CD14-positive monocyte (primary cell): ENCODE measurements around the gene TACC2. TPM values are rescaled to one million over a fixed set of nuclear protein-coding genes. Genes with fewer than 3 reads are reported as not detected.

Source experiments
- DNase-seq, 3 donors: peaks; one replicate each; pipeline ENCODE4 v3.0.0-alpha.2; 2011 to 2022
- H2AFZ ChIP-seq: 2 replicates; pipeline ENCODE4 v1.6.0; 2012; ENCODE audit warnings: mild to moderate bottlenecking, low read depth, low read length, inconsistent platforms; ENCODE audit not compliant: insufficient read depth, poor library complexity, severe bottlenecking
- H3K27ac ChIP-seq, 2 donors: 1 replicate in 1 of 2; 2 replicates in 1 of 2; pipeline ENCODE4 v1.5.1; 2012 to 2013; ENCODE audit warnings: low read length in 2 of 2, control low read depth in 1 of 2, inconsistent platforms in 1 of 2, low read depth in 1 of 2, mild to moderate bottlenecking in 1 of 2
- H3K27me3 ChIP-seq, 2 donors: one replicate each; pipeline versions ENCODE4 v1.6.0 to v1.6.1; 2011 to 2013; ENCODE audit warnings: low read length in 2 of 2; ENCODE audit not compliant: control insufficient read depth in 2 of 2, insufficient read depth in 2 of 2
- H3K36me3 ChIP-seq, 2 donors: replicated peaks in 1 of 2; 1 replicate in 1 of 2; 2 replicates in 1 of 2; pipeline versions ENCODE4 v1.5.1 to v1.6.1; 2012 to 2013; ENCODE audit warnings: low read length in 2 of 2, control low read depth in 1 of 2, inconsistent platforms in 1 of 2, mild to moderate bottlenecking in 1 of 2; ENCODE audit not compliant: insufficient read depth in 2 of 2, control insufficient read depth in 1 of 2
- H3K4me1 ChIP-seq, 2 donors: 1 replicate in 1 of 2; 2 replicates in 1 of 2; pipeline versions ENCODE4 v1.5.1 to v1.6.1; 2012 to 2013; ENCODE audit warnings: low read length in 2 of 2, control low read depth in 1 of 2, inconsistent platforms in 1 of 2, mild to moderate bottlenecking in 1 of 2, moderate library complexity in 1 of 2; ENCODE audit not compliant: insufficient read depth in 2 of 2, control insufficient read depth in 1 of 2
- H3K4me2 ChIP-seq: replicated peaks from 2 replicates; pipeline ENCODE3; 2012; ENCODE audit warnings: low read length, moderate library complexity, mild to moderate bottlenecking; ENCODE audit not compliant: poor library complexity, severe bottlenecking; ENCODE audit errors: extremely low read depth
- H3K4me3 ChIP-seq, 3 experiments: fragments of 200-600 bp in 1 of 3; sonication (generic) in 1 of 3; replicated peaks in 1 of 3; 1 replicate in 2 of 3; 2 replicates in 1 of 3; pipeline ENCODE4 v1.5.1; 2011 to 2013; ENCODE audit warnings: low read length in 3 of 3, mild to moderate bottlenecking in 3 of 3, control low read depth in 2 of 3, low read depth in 2 of 3, inconsistent platforms in 1 of 3, moderate library complexity in 1 of 3
- H3K79me2 ChIP-seq: 2 replicates; pipeline ENCODE4 v1.6.0; 2012; ENCODE audit warnings: mild to moderate bottlenecking, control low read depth, inconsistent platforms, low read length, moderate library complexity; ENCODE audit not compliant: insufficient read depth
- H3K9ac ChIP-seq: 2 replicates; pipeline ENCODE4 v1.6.0; 2017; ENCODE audit warnings: low read length, mild to moderate bottlenecking; ENCODE audit not compliant: insufficient read depth, poor library complexity, severe bottlenecking
- H3K9me3 ChIP-seq, 2 donors: replicated peaks in 1 of 2; 1 replicate in 1 of 2; 2 replicates in 1 of 2; pipeline versions ENCODE4 v1.5.1 to v1.6.1; 2012 to 2013; ENCODE audit warnings: low read length in 2 of 2, control low read depth in 1 of 2; ENCODE audit not compliant: control insufficient read depth in 1 of 2, insufficient read depth in 1 of 2
- H4K20me1 ChIP-seq: 2 replicates; pipeline ENCODE4 v1.6.0; 2012; ENCODE audit warnings: mild to moderate bottlenecking, low read length, control low read depth, moderate library complexity; ENCODE audit not compliant: insufficient read depth
- H3K27ac Mint-ChIP-seq, 7 donors: one replicate each; pipeline ENCODE4 v1.8.0; 2020; ENCODE audit warnings: mild to moderate bottlenecking in 7 of 7, mixed read lengths in 7 of 7, moderate library complexity in 6 of 7, inconsistent platforms in 2 of 7
- H3K27me3 Mint-ChIP-seq, 3 donors: one replicate each; pipeline ENCODE4 v1.8.0; 2021 to 2022; ENCODE audit warnings: low read depth in 3 of 3, mild to moderate bottlenecking in 3 of 3, mixed read lengths in 3 of 3, moderate library complexity in 3 of 3, inconsistent platforms in 1 of 3
- H3K36me3 Mint-ChIP-seq, 2 donors: one replicate each; pipeline ENCODE4 v1.8.0; 2020; ENCODE audit warnings: mixed read lengths in 2 of 2, inconsistent platforms in 1 of 2, mild to moderate bottlenecking in 1 of 2
- H3K4me1 Mint-ChIP-seq: one replicate; pipeline ENCODE4 v1.8.0; 2020; ENCODE audit warnings: mild to moderate bottlenecking, mixed read lengths
- H3K4me3 Mint-ChIP-seq, 2 donors: one replicate each; pipeline ENCODE4 v1.8.0; 2020; ENCODE audit warnings: mild to moderate bottlenecking in 2 of 2, mixed read lengths in 2 of 2, moderate library complexity in 1 of 2
- H3K9me3 Mint-ChIP-seq, 7 donors: one replicate each; pipeline ENCODE4 v1.8.0; 2020 to 2022; ENCODE audit warnings: mixed read lengths in 7 of 7, mild to moderate bottlenecking in 6 of 7, moderate library complexity in 6 of 7, inconsistent platforms in 2 of 7
- CTCF ChIP-seq: fragments of 200-600 bp; IDR thresholded peaks from one replicate; pipeline ENCODE4 v1.8.0; 2022; ENCODE audit warnings: antibody characterized with exemption, mild to moderate bottlenecking
- WGBS: methylation state at CpG from one replicate; pipeline ENCODE4 v1.1.5; 2013; ENCODE audit warnings: missing lambda C conversion rate; ENCODE audit not compliant: insufficient coverage; 5-methylcytosine and 5-hydroxymethylcytosine counted together
- intact Hi-C, 2 donors: fragments of 100-400 bp; cut with micrococcal nuclease; formaldehyde crosslinking; loops; one replicate each; pipeline versions ENCODE4 v1.15.0 to v1.15.1; 2023
- polyA minus RNA-seq: library from RNA; depleted of rRNA, polyadenylated mRNA; stranded (reverse); fragments of >200 nt; gene quantifications from 2 replicates; pipeline ENCODE4 v1.2.3, GENCODE V29; 2012
- polyA plus RNA-seq, 3 donors: library from polyadenylated mRNA; depleted of rRNA in 1 of 3; unstranded in 2 of 3; stranded (reverse) in 1 of 3; fragments of 300-500 nt in 2 of 3; fragments of >200 nt in 1 of 3; fragmentation: Illumina TruSeq in 2 of 3; gene quantifications; 1 replicate in 2 of 3; 2 replicates in 1 of 3; pipeline ENCODE4 v1.2.3, GENCODE V29; 2012 to 2021
- total RNA-seq, 12 experiments: library from RNA in 1 of 12; stranded (reverse) in 1 of 12; fragments of 120-200 nt in 1 of 12; gene quantifications; one replicate each; pipeline ENCODE4 v1.2.4 and lab custom pipeline; 2013 to 2026; ENCODE audit warnings: mixed read lengths in 6 of 12, inconsistent platforms in 1 of 12

TACC2 gene, protein sequence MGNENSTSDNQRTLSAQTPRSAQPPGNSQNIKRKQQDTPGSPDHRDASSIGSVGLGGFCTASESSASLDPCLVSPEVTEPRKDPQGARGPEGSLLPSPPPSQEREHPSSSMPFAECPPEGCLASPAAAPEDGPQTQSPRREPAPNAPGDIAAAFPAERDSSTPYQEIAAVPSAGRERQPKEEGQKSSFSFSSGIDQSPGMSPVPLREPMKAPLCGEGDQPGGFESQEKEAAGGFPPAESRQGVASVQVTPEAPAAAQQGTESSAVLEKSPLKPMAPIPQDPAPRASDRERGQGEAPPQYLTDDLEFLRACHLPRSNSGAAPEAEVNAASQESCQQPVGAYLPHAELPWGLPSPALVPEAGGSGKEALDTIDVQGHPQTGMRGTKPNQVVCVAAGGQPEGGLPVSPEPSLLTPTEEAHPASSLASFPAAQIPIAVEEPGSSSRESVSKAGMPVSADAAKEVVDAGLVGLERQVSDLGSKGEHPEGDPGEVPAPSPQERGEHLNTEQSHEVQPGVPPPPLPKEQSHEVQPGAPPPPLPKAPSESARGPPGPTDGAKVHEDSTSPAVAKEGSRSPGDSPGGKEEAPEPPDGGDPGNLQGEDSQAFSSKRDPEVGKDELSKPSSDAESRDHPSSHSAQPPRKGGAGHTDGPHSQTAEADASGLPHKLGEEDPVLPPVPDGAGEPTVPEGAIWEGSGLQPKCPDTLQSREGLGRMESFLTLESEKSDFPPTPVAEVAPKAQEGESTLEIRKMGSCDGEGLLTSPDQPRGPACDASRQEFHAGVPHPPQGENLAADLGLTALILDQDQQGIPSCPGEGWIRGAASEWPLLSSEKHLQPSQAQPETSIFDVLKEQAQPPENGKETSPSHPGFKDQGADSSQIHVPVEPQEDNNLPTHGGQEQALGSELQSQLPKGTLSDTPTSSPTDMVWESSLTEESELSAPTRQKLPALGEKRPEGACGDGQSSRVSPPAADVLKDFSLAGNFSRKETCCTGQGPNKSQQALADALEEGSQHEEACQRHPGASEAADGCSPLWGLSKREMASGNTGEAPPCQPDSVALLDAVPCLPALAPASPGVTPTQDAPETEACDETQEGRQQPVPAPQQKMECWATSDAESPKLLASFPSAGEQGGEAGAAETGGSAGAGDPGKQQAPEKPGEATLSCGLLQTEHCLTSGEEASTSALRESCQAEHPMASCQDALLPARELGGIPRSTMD (N-terminal part only)
- total RNA-seq (2013) = 0.17 TPM
- polyA plus RNA-seq (under 1 TPM in 1 of 3 donors, not detected in 2; 0.03 TPM), polyA minus RNA-seq (under 0.01 TPM in 1 of 2 replicates, not detected in the other), total RNA-seq (lab: John Stamatoyannopoulos, UW) (0 to 3.9 (median 0.17) reads per million in 11 experiments)

- Mint-ChIP-seq H3K4me3 (no peak within 1 kb of the TSS), H3K9me3 (peaks cover 12 to 35% (median 28%) of the 10 kb centered on the region in 7 donors), H3K27ac (no peak within 1 kb of the TSS), H3K36me3 (no peaks in the 10 kb centered on the region), H3K4me1 (no peaks in the 10 kb centered on the region), H3K27me3 (peaks cover 7 to 16% (median 11%) of the 10 kb centered on the region in 3 donors)
- 94% methylated on average over 7 of the region's 15 CpGs for WGBS
- intact Hi-C loops = no loop called here
- no peak for DNase-seq
- no peak for TF ChIP-seq CTCF
- no peaks in the 10 kb centered on the region for H3K27me3 ChIP-seq
- H3K27ac ChIP-seq = no peak within 1 kb of the TSS
- no peaks in the 10 kb centered on the region for H3K79me2 ChIP-seq
- no peaks in the 10 kb centered on the region for H3K4me1 ChIP-seq
- H3K9ac ChIP-seq = no peak within 1 kb of the TSS
- no peaks in the 10 kb centered on the region for H3K36me3 ChIP-seq
- no peak within 1 kb of the TSS for H3K4me2 ChIP-seq
- H4K20me1 ChIP-seq = no peaks in the 10 kb centered on the region
- no peak within 1 kb of the TSS for H2AFZ ChIP-seq
- H3K4me3 ChIP-seq = no peak within 1 kb of the TSS
- peaks cover 15 to 17% of the 10 kb centered on the region in 2 donors for H3K9me3 ChIP-seq
Measured at GRCh38 chr10:121988361-121989324, at the start of gene TACC2. TACC2 (plus strand) TSS chr10:121989163; CDS start chr10:122021982, 32,819 bp downstream.
